C4-2B (cell line): Measurements from ENCODE around the gene CACNA1B.
"Not testable (repeated sequence)": the region's sequence is repeated elsewhere in the genome, so short reads cannot be mapped to it uniquely, and the experiment has no call there.

Experiments
- H3K27ac ChIP-seq: fragments of 450-650 bp; 2 replicates; pipeline ENCODE4 v1.5.1; 2017
- CTCF ChIP-seq: fragments of 450-650 bp; conservative IDR thresholded peaks from 2 replicates; pipeline ENCODE4 v1.5.1; 2017; ENCODE audit warnings: mild to moderate bottlenecking
- ZFX ChIP-seq: fragments of 450-650 bp; IDR thresholded peaks from 2 replicates; pipeline ENCODE4 v1.6.1; 2017

CACNA1B gene

GRCh38 chr9:137877506-137878122 lies at the start of gene CACNA1B:
TSS of gene CACNA1B (plus strand) at chr9:137877782. CDS start at chr9:137877934, 152 bp downstream.
- H3K27ac ChIP-seq = not testable (repeated sequence)

DNA sequence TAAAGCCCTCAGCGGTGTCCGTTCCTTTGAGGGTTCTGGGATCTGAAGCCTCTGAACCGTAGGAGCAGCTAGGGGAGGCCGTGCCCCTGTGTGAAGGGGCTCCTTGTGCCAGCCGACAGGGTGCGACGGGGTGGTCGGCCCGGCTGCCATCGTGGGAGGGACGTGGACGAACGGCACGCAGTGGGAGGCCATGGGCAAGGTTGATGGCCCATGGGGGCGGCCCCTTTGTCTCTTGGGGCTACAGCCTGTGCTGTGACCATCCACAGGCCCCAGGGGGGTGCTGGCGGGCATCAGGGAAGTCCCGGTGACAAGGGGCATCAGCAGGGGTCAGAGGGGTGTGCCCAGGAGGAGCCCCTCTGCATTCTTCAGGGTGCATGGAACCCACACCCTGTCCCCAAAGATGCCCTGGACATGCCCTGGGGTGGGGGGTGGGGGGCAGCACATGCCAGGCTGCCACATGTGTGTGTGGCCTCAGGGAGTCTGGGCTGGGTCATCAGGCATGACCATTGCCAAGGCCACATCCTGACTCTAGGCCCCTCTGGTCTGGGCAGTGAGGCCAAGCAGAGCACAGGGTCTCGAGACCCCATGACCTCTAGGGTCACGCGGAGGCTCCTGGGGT lies 49.6 kb upstream of the CACNA1B start:
- no peak overlapping the region for H3K27ac ChIP-seq
- TF ChIP-seq ZFX (no peak), CTCF (no peak)

DNA sequence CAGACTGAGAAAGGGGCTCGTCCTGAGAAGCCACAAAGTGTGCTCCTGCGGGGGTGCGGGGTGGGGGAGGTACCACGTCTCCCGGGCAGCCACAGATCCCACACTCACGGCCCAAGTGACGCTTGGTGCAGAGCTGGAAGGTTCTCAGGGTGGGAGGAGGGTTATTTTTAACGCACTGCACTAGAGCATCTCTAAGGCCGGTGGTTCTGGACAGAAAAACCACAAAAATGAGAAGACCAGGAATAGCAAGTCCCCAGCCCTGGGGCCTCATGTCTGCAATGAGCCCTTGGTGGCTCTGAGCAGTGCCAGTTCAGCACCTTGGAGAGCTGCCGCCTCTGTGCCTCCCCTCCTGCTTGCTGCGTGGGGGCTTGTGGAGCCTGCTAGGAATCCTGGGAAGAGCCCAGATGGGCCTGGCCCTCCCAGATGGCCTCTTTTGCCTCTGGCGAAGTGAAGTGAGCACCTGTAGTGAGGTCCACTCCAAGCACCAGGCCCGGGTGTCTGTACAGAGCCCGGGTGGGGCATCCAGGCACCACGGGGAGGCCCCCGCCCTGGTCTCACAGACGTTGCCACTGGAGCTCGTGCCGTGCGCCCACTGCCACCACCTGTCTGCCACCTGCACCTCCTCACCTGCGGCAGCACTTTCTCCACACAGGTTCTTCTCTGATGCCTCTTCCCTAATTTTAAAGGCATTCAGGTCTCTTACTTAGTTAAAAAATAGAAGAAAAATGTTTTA lies 48.9 kb upstream of the CACNA1B start:
- TF ChIP-seq ZFX (no peak), CTCF (no peak)
- H3K27ac ChIP-seq = no peak overlapping the region

GRCh38 chr9:137829260-137829996 lies 48.2 kb upstream of the CACNA1B start:
- H3K27ac ChIP-seq = no peak overlapping the region
- TF ChIP-seq CTCF = no peak
- TF ChIP-seq ZFX = no peak

DNA sequence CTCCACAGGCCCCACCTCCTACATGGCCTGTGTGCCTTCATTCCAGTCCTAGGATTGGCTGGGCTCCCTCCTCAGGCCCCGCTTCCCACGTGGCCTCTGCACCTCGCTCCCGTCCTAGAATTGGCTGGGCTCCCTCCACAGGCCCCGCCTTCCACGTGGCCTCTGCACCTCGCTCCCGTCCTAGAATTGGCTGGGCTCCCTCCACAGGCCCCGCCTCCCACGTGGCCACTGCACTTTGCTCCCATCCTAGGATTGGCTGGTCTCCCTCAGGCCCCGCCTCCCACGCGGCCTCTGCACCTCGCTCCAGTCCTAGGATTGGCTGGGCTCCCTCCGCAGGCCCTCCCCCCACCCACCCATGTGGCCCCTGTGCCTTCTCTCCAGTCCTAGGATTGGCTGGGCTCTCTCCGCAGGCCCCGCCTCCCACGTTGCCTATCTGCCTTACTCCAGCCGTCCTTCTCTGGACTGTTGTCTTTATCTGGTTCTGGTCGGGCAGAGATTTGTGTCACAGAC lies 45.3 kb upstream of the CACNA1B start:
- TF ChIP-seq CTCF (no peak), ZFX (no peak)
- no peak overlapping the region for H3K27ac ChIP-seq

DNA sequence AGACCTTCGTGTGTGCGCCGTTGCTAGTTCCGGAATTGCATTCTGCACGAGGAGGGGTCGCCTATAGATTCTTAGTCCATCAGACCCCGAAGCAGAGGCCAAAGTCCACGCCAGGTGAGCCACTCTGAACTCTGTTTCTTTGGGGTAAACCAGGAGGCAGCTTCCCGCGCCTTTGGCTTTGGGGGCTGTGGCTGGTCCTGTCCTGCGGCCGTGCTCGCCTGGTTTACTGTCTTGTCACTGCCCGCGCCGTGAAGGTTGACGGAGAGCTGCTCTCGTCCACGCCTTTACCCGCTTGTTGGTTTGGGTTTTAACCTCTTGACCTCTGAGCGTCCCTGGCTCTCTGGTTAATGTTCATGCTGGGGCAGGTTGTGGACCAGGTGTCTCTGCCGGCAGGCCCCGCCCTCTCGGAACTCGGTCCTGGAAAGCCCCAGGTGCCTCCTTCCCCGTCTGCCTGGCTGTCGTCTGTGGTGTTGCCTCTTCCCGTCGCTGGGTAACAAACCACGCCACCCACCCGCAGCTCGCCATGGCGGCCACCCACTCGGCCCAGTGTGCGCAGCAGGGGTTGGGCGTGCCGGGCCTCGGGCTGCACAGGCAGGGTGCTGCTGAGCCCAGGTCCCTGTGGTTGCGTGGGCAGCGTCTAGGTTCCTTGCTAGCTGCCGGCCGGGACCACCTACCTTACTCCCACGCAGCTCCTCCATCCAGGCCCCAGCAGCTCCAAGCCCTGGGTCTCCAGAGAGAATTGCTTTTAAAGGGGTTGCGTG lies 44.6 kb upstream of the CACNA1B start:
- TF ChIP-seq CTCF (no peak), ZFX (no peak)

More for the DNA sequence above, 44.6 kb upstream of the CACNA1B start:
- H3K27ac ChIP-seq = no peak overlapping the region
